HG03354 (cell line): ENCODE measurements around the gene EFHD1.

Source experiments
- ATAC-seq: cut with Tn5 transposase; IDR thresholded peaks from one replicate; pipeline ENCODE4 v1.9.1; 2021; ENCODE audit warnings: mild to moderate bottlenecking; ENCODE audit not compliant: unreplicated experiment, poor library complexity, severe bottlenecking

The EFHD1 gene

GRCh38 chr2:232643813-232644347 is 10.5 kb downstream of the EFHD1 start:
- ATAC-seq, result no peak

- ATAC-seq, result no peak
These were observed 11.7 kb downstream of the EFHD1 start for GRCh38 chr2:232645061-232645460.

GRCh38 chr2:232646726-232647125 is 13.3 kb downstream of the EFHD1 start:
- ATAC-seq, result no peak

GRCh38 chr2:232647261-232647660 is 13.9 kb downstream of the EFHD1 start:
- ATAC-seq, result no peak

GRCh38 chr2:232649033-232649432 is 15.6 kb downstream of the EFHD1 start:
- ATAC-seq, result no peak

GRCh38 chr2:232652505-232652851 is 19.1 kb downstream of the EFHD1 start:
- ATAC-seq, result no peak

GRCh38 chr2:232653441-232653840 is 20.0 kb downstream of the EFHD1 start:
- no peak for ATAC-seq

- no peak for ATAC-seq
These were observed 22.0 kb downstream of the EFHD1 start for GRCh38 chr2:232655392-232655791.

- ATAC-seq, result no peak
These were observed 24.9 kb downstream of the EFHD1 start for GRCh38 chr2:232658217-232658785.

- ATAC-seq, result no peak
These were observed 26.0 kb downstream of the EFHD1 start for GRCh38 chr2:232659359-232659758.

- no peak for ATAC-seq
These were observed 29.3 kb downstream of the EFHD1 start for GRCh38 chr2:232662486-232663260.

- ATAC-seq, result no peak
These were observed 32.8 kb downstream of the EFHD1 start for GRCh38 chr2:232666051-232666805.

- ATAC-seq, result no peak
These were observed 34.7 kb downstream of the EFHD1 start for GRCh38 chr2:232667989-232668583.

- no peak for ATAC-seq
These were observed 35.5 kb downstream of the EFHD1 start for GRCh38 chr2:232668805-232669444.

- no peak for ATAC-seq
These were observed 39.2 kb downstream of the EFHD1 start for GRCh38 chr2:232672588-232672987.

GRCh38 chr2:232674491-232674890 is 41.1 kb downstream of the EFHD1 start:
- no peak for ATAC-seq

GRCh38 chr2:232675381-232675780 is 42.0 kb downstream of the EFHD1 start:
- ATAC-seq, result no peak

GRCh38 chr2:232680006-232680405 is 46.6 kb downstream of the EFHD1 start:
- no peak for ATAC-seq

- no peak for ATAC-seq
These were observed 48.1 kb downstream of the EFHD1 start for GRCh38 chr2:232681527-232681926.

- ATAC-seq, result no peak
These were observed 50.0 kb downstream of the EFHD1 start for GRCh38 chr2:232683368-232683767.
